ENCODE measurements around the gene SSTR5.
"Not testable (repeated sequence)": the region's sequence is repeated elsewhere in the genome, so short reads cannot be mapped to it uniquely, and the experiment has no call there.

Gene SSTR5

DNA sequence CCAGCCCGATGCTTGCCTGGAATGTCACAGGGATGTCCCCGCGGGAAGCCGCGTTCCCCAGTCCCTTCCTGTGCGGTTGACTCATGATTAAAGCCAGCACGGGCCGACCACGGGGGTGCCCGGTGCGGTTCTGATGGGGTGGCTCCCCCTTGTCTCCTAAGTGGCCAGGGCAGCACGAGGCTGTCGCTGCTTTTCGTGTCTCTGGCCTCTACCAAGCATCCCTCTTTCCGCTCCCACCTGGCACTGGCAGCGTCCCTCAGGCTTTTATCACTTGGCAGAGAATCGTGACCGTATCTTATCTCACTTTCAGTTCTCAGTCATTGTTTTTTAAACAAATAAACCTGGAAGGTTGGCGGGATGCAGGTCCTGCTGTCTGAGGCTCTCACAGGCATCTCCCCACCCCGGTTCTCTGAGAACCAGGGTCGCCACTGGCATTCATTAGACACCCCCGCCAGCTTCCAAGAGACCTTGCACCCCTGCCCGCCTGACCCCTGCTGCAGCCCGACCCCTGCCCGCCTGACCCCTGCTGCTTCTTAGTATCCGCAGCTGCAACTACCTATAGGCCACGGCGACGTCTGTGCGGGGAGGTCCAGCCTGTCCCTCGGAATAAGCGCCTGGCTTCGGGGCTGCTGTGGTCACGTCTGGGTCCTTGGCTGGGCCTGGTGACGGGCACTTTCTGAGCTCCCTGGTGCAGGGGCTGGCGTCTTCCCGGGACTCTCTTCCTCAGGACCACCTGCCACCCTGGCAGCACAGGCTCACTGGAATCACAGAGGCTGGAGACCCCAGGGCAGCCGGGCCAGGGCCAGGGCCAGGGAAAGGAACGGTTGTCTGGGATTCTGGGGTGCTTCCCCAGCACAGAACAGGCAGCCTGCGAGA is 16.0 kb downstream of the SSTR5 start:
- in situ Hi-C loops (cut with HindIII; ENCODE audit: low sequenced_read_pairs) = no loop called here
- no peak for DNase-seq (ENCODE audit: low read depth, low spot score)
- no peak for TF ChIP-seq CTCF (IDR thresholded peaks at IDR 0.05; ENCODE audit: low read depth, low read length)
- H3K4me3 ChIP-seq (ENCODE audit: low read depth, low read length) = no peak overlapping the region

DNA sequence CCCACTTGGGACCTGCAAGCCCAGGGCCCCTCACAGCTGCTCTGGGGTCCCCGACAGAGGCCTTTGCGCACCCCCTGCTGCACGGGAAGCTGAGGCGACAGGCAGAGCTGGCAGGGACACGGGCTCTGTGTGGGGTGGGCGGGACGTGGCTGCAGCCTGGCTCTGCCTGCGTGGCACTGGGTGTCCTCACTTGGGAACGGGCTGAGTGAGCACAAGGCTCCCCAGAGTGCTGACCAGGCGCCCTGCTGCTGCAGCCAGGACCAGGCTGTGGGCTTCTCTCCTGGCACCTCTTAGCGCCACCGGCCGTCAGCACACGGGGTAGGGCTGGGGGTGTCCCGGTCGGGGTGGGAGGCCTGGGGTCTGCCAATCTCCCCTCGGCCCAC is 16.9 kb downstream of the SSTR5 start:
- no peak overlapping the region for H3K4me3 ChIP-seq (ENCODE audit: low read depth, low read length)
- DNase-seq (ENCODE audit: low read depth, low spot score) = no peak
- in situ Hi-C loops (cut with HindIII; ENCODE audit: low sequenced_read_pairs) = no loop called here
- no peak for TF ChIP-seq CTCF (IDR thresholded peaks at IDR 0.05; ENCODE audit: low read depth, low read length)

DNA sequence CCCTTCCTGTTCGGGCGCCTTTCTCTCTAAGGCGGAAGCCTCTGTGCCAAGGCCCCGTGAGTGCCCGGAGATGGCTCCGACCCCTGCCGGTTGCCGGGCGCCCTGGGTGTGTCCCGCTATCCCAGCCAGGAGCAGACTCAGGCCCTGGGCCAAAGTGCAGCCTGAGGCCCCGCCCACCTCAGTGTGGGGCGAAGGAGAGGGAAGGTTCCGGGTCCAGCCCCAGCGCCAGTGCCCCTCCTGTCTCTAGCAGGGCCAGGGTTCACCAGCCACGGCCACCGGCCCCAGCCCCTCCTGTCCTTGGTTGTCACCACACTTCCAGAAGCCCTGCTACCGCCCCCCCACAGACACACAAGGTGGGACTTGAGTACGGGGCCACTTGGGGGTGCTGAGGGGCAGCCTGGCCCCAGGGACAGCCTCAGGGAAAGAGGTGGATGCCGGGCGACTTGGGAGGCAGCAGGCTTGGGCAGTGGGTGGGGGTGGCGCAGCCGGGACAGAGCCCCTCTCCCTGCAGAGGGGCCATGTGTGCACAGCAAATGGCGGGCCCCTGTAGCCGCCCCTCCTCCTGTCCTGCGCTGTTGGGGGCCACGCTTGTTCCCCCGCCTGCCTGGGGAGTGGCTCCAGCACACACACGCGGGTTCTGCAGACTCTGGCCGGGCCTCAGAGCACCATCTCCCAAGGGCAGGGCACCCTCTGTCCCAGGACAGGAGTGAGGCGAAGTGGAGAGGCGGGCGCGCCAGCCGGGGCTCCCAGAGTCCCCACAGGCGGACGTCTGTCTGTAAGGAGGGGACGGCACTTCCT is 17.5 kb downstream of the SSTR5 start:
- DNase-seq (ENCODE audit: low read depth, low spot score) = no peak
- no peak for TF ChIP-seq CTCF (IDR thresholded peaks at IDR 0.05; ENCODE audit: low read depth, low read length)
- in situ Hi-C loops (cut with HindIII; ENCODE audit: low sequenced_read_pairs) = no loop called here
- H3K4me3 ChIP-seq (ENCODE audit: low read depth, low read length) = no peak overlapping the region

- no peak for DNase-seq (ENCODE audit: low read depth, low spot score)
- no peak for TF ChIP-seq CTCF (IDR thresholded peaks at IDR 0.05; ENCODE audit: low read depth, low read length)
- no peak overlapping the region for H3K4me3 ChIP-seq (ENCODE audit: low read depth, low read length)
- in situ Hi-C loops (cut with HindIII; ENCODE audit: low sequenced_read_pairs) = no loop called here
Measured at GRCh38 chr16:1090620-1091587, 18.4 kb downstream of the SSTR5 start.

- in situ Hi-C loops (cut with HindIII; ENCODE audit: low sequenced_read_pairs) = no loop called here
- no peak for DNase-seq (ENCODE audit: low read depth, low spot score)
- H3K4me3 ChIP-seq (ENCODE audit: low read depth, low read length) = no peak overlapping the region
- TF ChIP-seq CTCF (IDR thresholded peaks at IDR 0.05; ENCODE audit: low read depth, low read length) = no peak
Measured at GRCh38 chr16:1091992-1092552, 19.5 kb downstream of the SSTR5 start.

DNA sequence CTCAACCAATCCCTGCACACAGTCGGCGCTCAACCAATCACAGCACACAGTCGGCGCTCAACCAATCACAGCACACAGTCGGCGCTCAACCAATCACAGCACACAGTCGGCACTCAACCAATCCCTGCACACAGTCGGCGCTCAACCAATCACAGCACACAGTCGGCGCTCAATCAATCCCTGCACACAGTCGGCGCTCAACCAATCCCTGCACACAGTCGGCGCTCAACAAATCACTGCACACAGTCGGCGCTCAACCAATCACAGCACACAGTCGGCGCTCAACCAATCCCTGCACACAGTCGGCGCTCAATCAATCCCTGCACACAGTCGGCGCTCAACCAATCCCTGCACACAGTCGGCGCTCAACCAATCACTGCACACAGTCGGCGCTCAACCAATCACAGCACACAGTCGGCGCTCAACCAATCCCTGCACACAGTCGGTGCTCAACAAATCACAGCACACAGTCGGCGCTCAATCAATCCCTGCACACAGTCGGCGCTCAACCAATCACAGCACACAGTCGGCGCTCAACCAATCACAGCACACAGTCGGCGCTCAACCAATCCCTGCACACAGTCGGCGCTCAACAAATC is 20.2 kb downstream of the SSTR5 start:
- H3K4me3 ChIP-seq (ENCODE audit: low read depth, low read length); DNase-seq (ENCODE audit: low read depth, low spot score); in situ Hi-C loops (cut with HindIII; ENCODE audit: low sequenced_read_pairs): not testable (repeated sequence)

All from astrocyte of the spinal cord (primary cell).